CD4-positive, alpha-beta memory T cell (primary cell): ENCODE measurements around the gene RGS2. TPM values are rescaled to one million over a fixed set of nuclear protein-coding genes. Genes with fewer than 3 reads are reported as not detected.

ENCODE experiments used
- CTCF ChIA-PET: fragments of 350-600 bp; sonication (Branson Sonifier 250); formaldehyde crosslinking; loops from one replicate; lab custom pipeline; 2021; ENCODE audit warnings: inconsistent platforms; ENCODE audit not compliant: partially characterized antibody; lab: Charles Lee
- POLR2A ChIA-PET: fragments of 350-600 bp; sonication (Branson Sonifier 250); formaldehyde crosslinking; loops from one replicate; lab custom pipeline; 2021; ENCODE audit not compliant: partially characterized antibody; lab: Charles Lee
- DNase-seq, 5 donors: peaks; one replicate each; pipeline versions ENCODE4 v3.0.0 to v3.0.0-alpha.2; 2020 to 2022; ENCODE audit warnings: mixed read lengths in 1 of 5
- H3K27ac ChIP-seq: one replicate; pipeline ENCODE4 v1.7.0; 2013; ENCODE audit warnings: low read depth, low read length
- H3K27me3 ChIP-seq: 2 replicates; pipeline ENCODE4 v1.7.0; 2013; ENCODE audit warnings: mild to moderate bottlenecking, low read length, moderate library complexity; ENCODE audit not compliant: insufficient read depth
- H3K36me3 ChIP-seq: 2 replicates; pipeline ENCODE4 v1.7.0; 2013; ENCODE audit warnings: mild to moderate bottlenecking, low read length, moderate library complexity; ENCODE audit not compliant: insufficient read depth
- H3K4me1 ChIP-seq: 2 replicates; pipeline ENCODE4 v1.7.0; 2013; ENCODE audit warnings: mild to moderate bottlenecking, low read length, moderate library complexity; ENCODE audit not compliant: insufficient read depth
- H3K4me3 ChIP-seq, 2 donors: one replicate each; pipeline ENCODE4 v1.7.0; 2013; ENCODE audit warnings: low read length in 2 of 2, mild to moderate bottlenecking in 1 of 2
- H3K9me3 ChIP-seq, 2 donors: one replicate each; pipeline ENCODE4 v1.7.0; 2013; ENCODE audit warnings: low read length in 2 of 2, control low read depth in 1 of 2; ENCODE audit not compliant: control insufficient read depth in 1 of 2
- H3K27ac Mint-ChIP-seq, 7 donors: one replicate each; pipeline ENCODE4 v1.8.0; 2020 to 2021; ENCODE audit warnings: mixed read lengths in 7 of 7, mild to moderate bottlenecking in 6 of 7, inconsistent platforms in 3 of 7, moderate library complexity in 3 of 7
- H3K27me3 Mint-ChIP-seq, 2 donors: one replicate each; pipeline ENCODE4 v1.8.0; 2020 to 2021; ENCODE audit warnings: mixed read lengths in 2 of 2
- H3K36me3 Mint-ChIP-seq, 2 donors: one replicate each; pipeline ENCODE4 v1.8.0; 2020 to 2021; ENCODE audit warnings: mixed read lengths in 2 of 2, inconsistent platforms in 1 of 2, mild to moderate bottlenecking in 1 of 2
- H3K4me1 Mint-ChIP-seq, 4 donors: one replicate each; pipeline ENCODE4 v1.8.0; 2020 to 2021; ENCODE audit warnings: mixed read lengths in 4 of 4, mild to moderate bottlenecking in 1 of 4
- H3K4me3 Mint-ChIP-seq, 8 donors: one replicate each; pipeline ENCODE4 v1.8.0; 2020 to 2021; ENCODE audit warnings: mixed read lengths in 8 of 8, mild to moderate bottlenecking in 7 of 8, moderate library complexity in 6 of 8, inconsistent platforms in 3 of 8
- H3K9me3 Mint-ChIP-seq, 8 donors: one replicate each; pipeline ENCODE4 v1.8.0; 2020 to 2021; ENCODE audit warnings: mixed read lengths in 8 of 8, mild to moderate bottlenecking in 5 of 8, inconsistent platforms in 3 of 8, moderate library complexity in 1 of 8
- intact Hi-C: fragments of 100-400 bp; cut with micrococcal nuclease; formaldehyde crosslinking; loops from one replicate; pipeline ENCODE4 v1.15.1; 2023
- polyA plus RNA-seq, 2 donors: library from polyadenylated mRNA; unstranded; fragments of 300-500 nt; fragmentation: Illumina TruSeq; gene quantifications; one replicate each; pipeline ENCODE4 v1.2.3, GENCODE V29; 2021
- total RNA-seq, 2 experiments: library from RNA; stranded (reverse); gene quantifications; one replicate each; pipeline ENCODE4 v1.2.3, GENCODE V29; 2021

Gene RGS2
- total RNA-seq = 10 to 100 TPM; 26.4 to 27.9 TPM
- 100 to 1,000 TPM in 1 of 2 donors, 10 to 100 TPM in 1; 31.3 to 203 TPM for polyA plus RNA-seq

- Histone ChIP-seq H3K9me3 (no peaks in the 10 kb centered on the region), H3K4me3 (peak within 1 kb of the TSS; percentile 89 to 97), H3K27ac (peak within 1 kb of the TSS; percentile 66), H3K4me1 (peaks cover 36% of the 10 kb centered on the region), H3K36me3 (peaks cover 5% of the 10 kb centered on the region), H3K27me3 (no peaks in the 10 kb centered on the region)
- H3K4me3 Mint-ChIP-seq = peak within 1 kb of the TSS; percentile 92 to 99 (median 98)
- intact Hi-C loops = loop anchor here (1.0 to 10.0 kb wide), 7 partner anchors 129 to 666 kb away; partner anchors contain the start of genes CDC73, GLRX2, RO60 and UCHL5
- peak; percentile 86 to 89 (median 87) for DNase-seq
- H3K27me3 Mint-ChIP-seq = peaks cover 0 to 2% of the 10 kb centered on the region in 2 donors
- H3K9me3 Mint-ChIP-seq = no peaks in the 10 kb centered on the region
- CTCF ChIA-PET = interaction anchor here (1.2 to 11.9 kb wide), 3 partner anchors 209 to 250 kb away, joined by 4 to 219 read pairs (median 28); partner anchors contain the start of genes RO60 and UCHL5
- peaks cover 26 to 42% (median 32%) of the 10 kb centered on the region in 4 donors for H3K4me1 Mint-ChIP-seq
- peak within 1 kb of the TSS; percentile 94 to 99 (median 97) for H3K27ac Mint-ChIP-seq
- peaks cover 3 to 30% of the 10 kb centered on the region in 2 donors for H3K36me3 Mint-ChIP-seq
- POLR2A ChIA-PET = interaction anchor here (1.0 to 4.9 kb wide), 9 partner anchors 11 to 313 kb away, joined by 3 to 65 read pairs (median 5); partner anchors contain the start of genes CDC73, RO60 and UCHL5
Observed at GRCh38 chr1:192808518-192809306, at the start of gene RGS2. Gene RGS2, plus strand, starts transcription at chr1:192809039. Its CDS starts 33 bp downstream, at chr1:192809072.

- CTCF ChIA-PET = no interaction called here
Observed at GRCh38 chr1:192759104-192759503, 49.7 kb upstream of the RGS2 start.

GRCh38 chr1:192762265-192762664 is 46.6 kb upstream of the RGS2 start:
- intact Hi-C loops = no loop called here
- DNase-seq = no peak
- Mint-ChIP-seq H3K36me3 (no peaks in the 10 kb centered on the region), H3K27ac (no peak overlapping the region), H3K9me3 (peaks cover 0 to 6% (median 0%) of the 10 kb centered on the region in 8 donors), H3K4me3 (no peak overlapping the region), H3K27me3 (peaks cover 6 to 9% of the 10 kb centered on the region in 2 donors), H3K4me1 (no peaks in the 10 kb centered on the region)
- CTCF ChIA-PET = no interaction called here
- Histone ChIP-seq H3K27ac (no peak overlapping the region), H3K27me3 (no peaks in the 10 kb centered on the region), H3K4me1 (no peaks in the 10 kb centered on the region), H3K4me3 (no peak overlapping the region), H3K36me3 (no peaks in the 10 kb centered on the region), H3K9me3 (no peaks in the 10 kb centered on the region)
- POLR2A ChIA-PET = no interaction called here

More at GRCh38 chr1:192759104-192759503, 49.7 kb upstream of the RGS2 start:
- intact Hi-C loops = no loop called here
- Histone ChIP-seq H3K4me3 (no peak overlapping the region), H3K4me1 (no peaks in the 10 kb centered on the region), H3K9me3 (no peaks in the 10 kb centered on the region), H3K27me3 (no peaks in the 10 kb centered on the region), H3K36me3 (no peaks in the 10 kb centered on the region), H3K27ac (no peak overlapping the region)
- H3K36me3 Mint-ChIP-seq = no peaks in the 10 kb centered on the region
- peaks cover 6 to 7% of the 10 kb centered on the region in 2 donors for H3K27me3 Mint-ChIP-seq
- POLR2A ChIA-PET = no interaction called here
- no peak overlapping the region for H3K27ac Mint-ChIP-seq
- H3K4me3 Mint-ChIP-seq = no peak overlapping the region
- peaks cover 0 to 6% (median 0%) of the 10 kb centered on the region in 8 donors for H3K9me3 Mint-ChIP-seq
- DNase-seq = no peak
- no peaks in the 10 kb centered on the region for H3K4me1 Mint-ChIP-seq

- DNase-seq = no peak
- H3K9me3 Mint-ChIP-seq = peaks cover 0 to 6% (median 0%) of the 10 kb centered on the region in 8 donors
Observed at GRCh38 chr1:192763243-192763642, 45.6 kb upstream of the RGS2 start.

GRCh38 chr1:192763756-192764155 is 45.1 kb upstream of the RGS2 start:
- Histone ChIP-seq H3K36me3 (no peaks in the 10 kb centered on the region), H3K27me3 (no peaks in the 10 kb centered on the region), H3K4me3 (no peak overlapping the region), H3K27ac (no peak overlapping the region), H3K9me3 (no peaks in the 10 kb centered on the region), H3K4me1 (no peaks in the 10 kb centered on the region)
- DNase-seq = no peak
- ChIA-PET CTCF (no interaction called here), POLR2A (no interaction called here)
- Mint-ChIP-seq H3K36me3 (no peaks in the 10 kb centered on the region), H3K9me3 (peaks cover 0 to 3% (median 0%) of the 10 kb centered on the region in 8 donors), H3K27me3 (peaks cover 6 to 9% of the 10 kb centered on the region in 2 donors), H3K4me3 (no peak overlapping the region), H3K4me1 (no peaks in the 10 kb centered on the region), H3K27ac (no peak overlapping the region)
- intact Hi-C loops = no loop called here

More at GRCh38 chr1:192763243-192763642, 45.6 kb upstream of the RGS2 start:
- no peaks in the 10 kb centered on the region for H3K4me1 Mint-ChIP-seq
- H3K4me3 Mint-ChIP-seq = no peak overlapping the region
- no peaks in the 10 kb centered on the region for H3K4me1 ChIP-seq
- CTCF ChIA-PET = no interaction called here
- H3K27me3 ChIP-seq = no peaks in the 10 kb centered on the region
- H3K4me3 ChIP-seq = no peak overlapping the region
- no peaks in the 10 kb centered on the region for H3K36me3 ChIP-seq
- POLR2A ChIA-PET = no interaction called here
- intact Hi-C loops = no loop called here
- no peaks in the 10 kb centered on the region for H3K36me3 Mint-ChIP-seq
- no peaks in the 10 kb centered on the region for H3K9me3 ChIP-seq
- H3K27me3 Mint-ChIP-seq = peaks cover 6 to 9% of the 10 kb centered on the region in 2 donors
- no peak overlapping the region for H3K27ac ChIP-seq
- H3K27ac Mint-ChIP-seq = no peak overlapping the region

GRCh38 chr1:192764675-192765074 is 44.2 kb upstream of the RGS2 start:
- H3K4me3 ChIP-seq = no peak overlapping the region
- POLR2A ChIA-PET = no interaction called here
- no peaks in the 10 kb centered on the region for H3K9me3 ChIP-seq
- H3K27me3 ChIP-seq = no peaks in the 10 kb centered on the region
- H3K27ac Mint-ChIP-seq = no peak overlapping the region
- H3K4me1 Mint-ChIP-seq = no peaks in the 10 kb centered on the region
- CTCF ChIA-PET = no interaction called here
- H3K4me1 ChIP-seq = no peaks in the 10 kb centered on the region
- no peaks in the 10 kb centered on the region for H3K36me3 ChIP-seq
- H3K27ac ChIP-seq = no peak overlapping the region
- H3K9me3 Mint-ChIP-seq = peaks cover 0 to 1% (median 0%) of the 10 kb centered on the region in 8 donors
- no peak for DNase-seq
- no peaks in the 10 kb centered on the region for H3K36me3 Mint-ChIP-seq
- H3K4me3 Mint-ChIP-seq = no peak overlapping the region
- H3K27me3 Mint-ChIP-seq = peaks cover 8 to 13% of the 10 kb centered on the region in 2 donors
- intact Hi-C loops = no loop called here

- intact Hi-C loops = no loop called here
- ChIA-PET POLR2A (no interaction called here), CTCF (no interaction called here)
Observed at GRCh38 chr1:192766009-192766625, 42.7 kb upstream of the RGS2 start.

More at GRCh38 chr1:192766009-192766625, 42.7 kb upstream of the RGS2 start:
- Mint-ChIP-seq H3K4me3 (no peak overlapping the region), H3K27ac (no peak overlapping the region), H3K36me3 (no peaks in the 10 kb centered on the region), H3K9me3 (peaks cover 0 to 1% (median 0%) of the 10 kb centered on the region in 8 donors), H3K27me3 (peaks cover 8 to 13% of the 10 kb centered on the region in 2 donors), H3K4me1 (no peaks in the 10 kb centered on the region)
- H3K36me3 ChIP-seq = no peaks in the 10 kb centered on the region
- no peak for DNase-seq
- no peak overlapping the region for H3K4me3 ChIP-seq
- no peaks in the 10 kb centered on the region for H3K9me3 ChIP-seq
- H3K27ac ChIP-seq = no peak overlapping the region
- H3K27me3 ChIP-seq = no peaks in the 10 kb centered on the region
- H3K4me1 ChIP-seq = no peaks in the 10 kb centered on the region
